CD14-positive monocyte (primary cell): ENCODE data around the gene MT1E. TPM values are rescaled to one million over a fixed set of nuclear protein-coding genes. Genes with fewer than 3 reads are reported as not detected.

Experiments
- DNase-seq, 3 donors: peaks; one replicate each; pipeline ENCODE4 v3.0.0-alpha.2; 2011 to 2022
- H2AFZ ChIP-seq: 2 replicates; pipeline ENCODE4 v1.6.0; 2012; ENCODE audit warnings: mild to moderate bottlenecking, low read depth, low read length, inconsistent platforms; ENCODE audit not compliant: insufficient read depth, poor library complexity, severe bottlenecking
- H3K27ac ChIP-seq, 2 donors: 1 replicate in 1 of 2; 2 replicates in 1 of 2; pipeline ENCODE4 v1.5.1; 2012 to 2013; ENCODE audit warnings: low read length in 2 of 2, control low read depth in 1 of 2, inconsistent platforms in 1 of 2, low read depth in 1 of 2, mild to moderate bottlenecking in 1 of 2
- H3K27me3 ChIP-seq, 2 donors: one replicate each; pipeline versions ENCODE4 v1.6.0 to v1.6.1; 2011 to 2013; ENCODE audit warnings: low read length in 2 of 2; ENCODE audit not compliant: control insufficient read depth in 2 of 2, insufficient read depth in 2 of 2
- H3K36me3 ChIP-seq, 2 donors: replicated peaks in 1 of 2; 1 replicate in 1 of 2; 2 replicates in 1 of 2; pipeline versions ENCODE4 v1.5.1 to v1.6.1; 2012 to 2013; ENCODE audit warnings: low read length in 2 of 2, control low read depth in 1 of 2, inconsistent platforms in 1 of 2, mild to moderate bottlenecking in 1 of 2; ENCODE audit not compliant: insufficient read depth in 2 of 2, control insufficient read depth in 1 of 2
- H3K4me1 ChIP-seq, 2 donors: 1 replicate in 1 of 2; 2 replicates in 1 of 2; pipeline versions ENCODE4 v1.5.1 to v1.6.1; 2012 to 2013; ENCODE audit warnings: low read length in 2 of 2, control low read depth in 1 of 2, inconsistent platforms in 1 of 2, mild to moderate bottlenecking in 1 of 2, moderate library complexity in 1 of 2; ENCODE audit not compliant: insufficient read depth in 2 of 2, control insufficient read depth in 1 of 2
- H3K4me2 ChIP-seq: replicated peaks from 2 replicates; pipeline ENCODE3; 2012; ENCODE audit warnings: low read length, moderate library complexity, mild to moderate bottlenecking; ENCODE audit not compliant: poor library complexity, severe bottlenecking; ENCODE audit errors: extremely low read depth
- H3K4me3 ChIP-seq, 3 experiments: fragments of 200-600 bp in 1 of 3; sonication (generic) in 1 of 3; replicated peaks in 1 of 3; 1 replicate in 2 of 3; 2 replicates in 1 of 3; pipeline ENCODE4 v1.5.1; 2011 to 2013; ENCODE audit warnings: low read length in 3 of 3, mild to moderate bottlenecking in 3 of 3, control low read depth in 2 of 3, low read depth in 2 of 3, inconsistent platforms in 1 of 3, moderate library complexity in 1 of 3
- H3K79me2 ChIP-seq: 2 replicates; pipeline ENCODE4 v1.6.0; 2012; ENCODE audit warnings: mild to moderate bottlenecking, control low read depth, inconsistent platforms, low read length, moderate library complexity; ENCODE audit not compliant: insufficient read depth
- H3K9ac ChIP-seq: 2 replicates; pipeline ENCODE4 v1.6.0; 2017; ENCODE audit warnings: low read length, mild to moderate bottlenecking; ENCODE audit not compliant: insufficient read depth, poor library complexity, severe bottlenecking
- H3K9me3 ChIP-seq, 2 donors: replicated peaks in 1 of 2; 1 replicate in 1 of 2; 2 replicates in 1 of 2; pipeline versions ENCODE4 v1.5.1 to v1.6.1; 2012 to 2013; ENCODE audit warnings: low read length in 2 of 2, control low read depth in 1 of 2; ENCODE audit not compliant: control insufficient read depth in 1 of 2, insufficient read depth in 1 of 2
- H4K20me1 ChIP-seq: 2 replicates; pipeline ENCODE4 v1.6.0; 2012; ENCODE audit warnings: mild to moderate bottlenecking, low read length, control low read depth, moderate library complexity; ENCODE audit not compliant: insufficient read depth
- H3K27ac Mint-ChIP-seq, 7 donors: one replicate each; pipeline ENCODE4 v1.8.0; 2020; ENCODE audit warnings: mild to moderate bottlenecking in 7 of 7, mixed read lengths in 7 of 7, moderate library complexity in 6 of 7, inconsistent platforms in 2 of 7
- H3K27me3 Mint-ChIP-seq, 3 donors: one replicate each; pipeline ENCODE4 v1.8.0; 2021 to 2022; ENCODE audit warnings: low read depth in 3 of 3, mild to moderate bottlenecking in 3 of 3, mixed read lengths in 3 of 3, moderate library complexity in 3 of 3, inconsistent platforms in 1 of 3
- H3K36me3 Mint-ChIP-seq, 2 donors: one replicate each; pipeline ENCODE4 v1.8.0; 2020; ENCODE audit warnings: mixed read lengths in 2 of 2, inconsistent platforms in 1 of 2, mild to moderate bottlenecking in 1 of 2
- H3K4me1 Mint-ChIP-seq: one replicate; pipeline ENCODE4 v1.8.0; 2020; ENCODE audit warnings: mild to moderate bottlenecking, mixed read lengths
- H3K4me3 Mint-ChIP-seq, 2 donors: one replicate each; pipeline ENCODE4 v1.8.0; 2020; ENCODE audit warnings: mild to moderate bottlenecking in 2 of 2, mixed read lengths in 2 of 2, moderate library complexity in 1 of 2
- H3K9me3 Mint-ChIP-seq, 7 donors: one replicate each; pipeline ENCODE4 v1.8.0; 2020 to 2022; ENCODE audit warnings: mixed read lengths in 7 of 7, mild to moderate bottlenecking in 6 of 7, moderate library complexity in 6 of 7, inconsistent platforms in 2 of 7
- CTCF ChIP-seq: fragments of 200-600 bp; IDR thresholded peaks from one replicate; pipeline ENCODE4 v1.8.0; 2022; ENCODE audit warnings: antibody characterized with exemption, mild to moderate bottlenecking
- WGBS: methylation state at CpG from one replicate; pipeline ENCODE4 v1.1.5; 2013; ENCODE audit warnings: missing lambda C conversion rate; ENCODE audit not compliant: insufficient coverage; 5-methylcytosine and 5-hydroxymethylcytosine counted together
- intact Hi-C, 2 donors: fragments of 100-400 bp; cut with micrococcal nuclease; formaldehyde crosslinking; loops; one replicate each; pipeline versions ENCODE4 v1.15.0 to v1.15.1; 2023
- polyA plus RNA-seq, 3 donors: library from polyadenylated mRNA; depleted of rRNA in 1 of 3; unstranded in 2 of 3; stranded (reverse) in 1 of 3; fragments of 300-500 nt in 2 of 3; fragments of >200 nt in 1 of 3; fragmentation: Illumina TruSeq in 2 of 3; gene quantifications; 1 replicate in 2 of 3; 2 replicates in 1 of 3; pipeline ENCODE4 v1.2.3, GENCODE V29; 2012 to 2021

MT1E gene
- polyA plus RNA-seq, 3 donors: 1.3 to 4.3 (median 4.0) TPM

GRCh38 chr16:56588781-56589140 is 36.8 kb upstream of the MT1E start:
- no peak overlapping the region for H2AFZ ChIP-seq
- 32% methylated on average over 8 of the region's 9 CpGs for WGBS
- H3K27me3 ChIP-seq: peaks cover 12 to 40% of the 10 kb centered on the region in 2 donors
- H3K27ac ChIP-seq: no peak overlapping the region
- H3K36me3 ChIP-seq: no peaks in the 10 kb centered on the region
- no peak overlapping the region for H3K9ac ChIP-seq
- no peak for DNase-seq
- intact Hi-C loops: no loop called here
- H3K4me3 ChIP-seq: no peak overlapping the region
- Mint-ChIP-seq H3K27me3 (peaks cover 37 to 55% (median 47%) of the 10 kb centered on the region in 3 donors), H3K36me3 (peaks cover 0 to 5% of the 10 kb centered on the region in 2 donors), H3K27ac (peak overlapping the region in 1 of 7 donors; percentile 66), H3K9me3 (peaks cover 0 to 9% (median 5%) of the 10 kb centered on the region in 7 donors), H3K4me1 (peaks cover 18% of the 10 kb centered on the region), H3K4me3 (peak overlapping the region in 1 of 2 donors; percentile 89)
- peaks cover 0 to 16% of the 10 kb centered on the region in 2 donors for H3K9me3 ChIP-seq
- no peak for TF ChIP-seq CTCF
- no peaks in the 10 kb centered on the region for H4K20me1 ChIP-seq
- H3K4me2 ChIP-seq: peak overlapping the region; percentile 2
- H3K4me1 ChIP-seq: peaks cover 6 to 16% of the 10 kb centered on the region in 2 donors
- H3K79me2 ChIP-seq: no peaks in the 10 kb centered on the region

- Histone ChIP-seq H3K9ac (no peak within 1 kb of the TSS), H3K4me3 (no peak within 1 kb of the TSS), H3K27me3 (peaks cover 12 to 40% of the 10 kb centered on the region in 2 donors), H3K4me2 (peak within 1 kb of the TSS; percentile 2), H3K36me3 (no peaks in the 10 kb centered on the region), H3K79me2 (no peaks in the 10 kb centered on the region), H3K4me1 (peaks cover 6 to 16% of the 10 kb centered on the region in 2 donors), H3K27ac (no peak within 1 kb of the TSS), H3K9me3 (peaks cover 0 to 16% of the 10 kb centered on the region in 2 donors), H4K20me1 (no peaks in the 10 kb centered on the region), H2AFZ (no peak within 1 kb of the TSS)
- DNase-seq: no peak
- intact Hi-C loops: no loop called here
- Mint-ChIP-seq H3K27me3 (peaks cover 37 to 52% (median 46%) of the 10 kb centered on the region in 3 donors), H3K9me3 (peaks cover 0 to 11% (median 5%) of the 10 kb centered on the region in 7 donors), H3K4me3 (peak within 1 kb of the TSS in 1 of 2 donors; percentile 89), H3K4me1 (peaks cover 18% of the 10 kb centered on the region), H3K36me3 (peaks cover 0 to 5% of the 10 kb centered on the region in 2 donors), H3K27ac (peak within 1 kb of the TSS in 1 of 7 donors; percentile 66)
- 4% methylated on average over 81 of the region's 87 CpGs for WGBS
- no peak for TF ChIP-seq CTCF
These were observed 36.2 kb upstream of the MT1E start, which contains the start of gene MT3 for GRCh38 chr16:56589141-56590039. MT3 (plus strand) TSS chr16:56589528; CDS start chr16:56589591, 63 bp downstream.
